HG02943 (cell line): ENCODE measurements around the gene PPOX.

ENCODE experiments used
- ATAC-seq: cut with Tn5 transposase; IDR thresholded peaks from one replicate; pipeline ENCODE4 v1.9.1; 2021; ENCODE audit warnings: mild to moderate bottlenecking, low read depth, moderate library complexity; ENCODE audit not compliant: unreplicated experiment

The PPOX gene

GRCh38 chr1:161196111-161196510 lies 29.9 kb downstream of the PPOX start:
- no peak for ATAC-seq

DNA sequence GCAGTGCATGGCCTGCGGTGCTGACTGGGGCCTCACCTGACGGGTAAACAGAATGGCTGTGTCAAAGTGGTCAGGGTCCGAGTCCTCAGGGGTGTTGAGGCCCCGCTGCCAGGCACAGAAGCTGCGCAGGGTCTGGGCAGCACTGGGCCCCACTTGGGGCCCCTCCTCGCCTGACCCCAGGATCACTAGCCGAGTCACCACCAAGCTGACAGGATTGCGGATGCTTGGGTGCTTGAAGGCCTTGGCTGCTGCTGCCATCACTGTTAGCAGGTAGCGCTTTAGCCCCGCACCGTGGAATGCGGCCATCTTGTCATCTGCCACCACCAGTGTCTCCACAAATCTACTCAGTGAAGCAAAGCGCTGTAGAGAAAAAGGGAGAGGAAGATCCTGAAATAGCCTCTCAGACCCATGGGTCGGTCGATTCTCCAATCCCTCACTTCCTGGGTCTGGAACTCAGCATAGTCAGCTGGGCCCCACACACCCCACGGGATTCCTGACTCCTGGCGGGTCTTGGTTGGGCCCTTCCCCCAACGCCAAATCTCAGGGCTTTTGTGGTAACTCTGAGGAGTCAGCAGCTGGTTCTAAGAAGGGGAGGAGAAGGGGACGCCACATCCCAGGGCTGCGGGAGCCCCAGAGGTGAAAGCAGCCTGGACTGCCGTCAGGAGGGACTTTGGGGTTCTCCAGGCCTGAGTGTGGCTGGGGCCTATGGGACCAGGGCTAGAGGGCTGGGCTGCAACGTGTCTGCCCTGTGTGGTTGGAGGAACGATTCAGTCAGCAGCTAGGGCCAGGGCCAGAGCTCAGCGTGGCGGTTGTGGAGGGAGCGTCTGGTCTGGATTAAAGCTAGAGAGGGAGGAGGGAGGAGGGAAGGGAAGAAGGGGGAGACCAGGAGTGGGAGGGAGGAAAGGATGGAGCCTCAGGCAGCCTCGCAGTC lies 30.6 kb downstream of the PPOX start:
- ATAC-seq = no peak

DNA sequence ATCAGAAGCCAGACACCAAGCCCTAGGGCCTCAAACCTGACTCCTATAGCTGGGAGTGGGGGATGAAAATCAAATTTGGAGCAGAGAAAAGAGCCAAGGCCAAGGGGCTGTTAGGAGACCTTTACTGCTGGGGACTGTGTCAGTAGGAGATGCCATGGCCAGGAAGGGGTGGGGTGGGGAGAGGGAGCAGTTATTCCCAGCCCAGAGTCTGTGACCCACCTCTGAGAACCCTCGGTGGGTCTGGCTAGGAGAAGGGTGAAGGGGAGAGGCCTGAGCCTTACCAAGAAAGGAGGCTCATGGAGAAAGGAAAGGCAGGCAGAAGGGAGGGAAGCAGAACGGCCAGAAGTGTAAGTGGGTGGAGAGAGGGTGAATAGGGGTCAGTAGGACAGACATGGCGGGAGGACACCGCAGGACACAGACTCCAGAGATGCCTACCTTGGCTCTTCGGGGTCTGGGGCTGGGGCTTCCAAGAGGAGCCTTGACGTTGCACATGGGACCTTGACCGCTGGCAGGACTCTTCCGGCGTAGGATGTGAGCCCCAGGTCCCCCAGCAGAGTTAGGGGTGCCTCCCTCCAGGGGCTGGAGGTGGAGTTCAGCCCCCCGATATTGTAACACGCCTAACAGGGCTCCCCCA lies 31.5 kb downstream of the PPOX start:
- no peak for ATAC-seq

- ATAC-seq = no peak
Observed at GRCh38 chr1:161198194-161198896, 32.1 kb downstream of the PPOX start.

- no peak for ATAC-seq
Observed at GRCh38 chr1:161198897-161199431, 32.7 kb downstream of the PPOX start, which contains the start of gene ADAMTS4. ADAMTS4 (minus strand) TSS chr1:161199054; CDS start chr1:161198627, 427 bp downstream.

GRCh38 chr1:161199506-161200139 lies 33.4 kb downstream of the PPOX start:
- ATAC-seq = no peak

DNA sequence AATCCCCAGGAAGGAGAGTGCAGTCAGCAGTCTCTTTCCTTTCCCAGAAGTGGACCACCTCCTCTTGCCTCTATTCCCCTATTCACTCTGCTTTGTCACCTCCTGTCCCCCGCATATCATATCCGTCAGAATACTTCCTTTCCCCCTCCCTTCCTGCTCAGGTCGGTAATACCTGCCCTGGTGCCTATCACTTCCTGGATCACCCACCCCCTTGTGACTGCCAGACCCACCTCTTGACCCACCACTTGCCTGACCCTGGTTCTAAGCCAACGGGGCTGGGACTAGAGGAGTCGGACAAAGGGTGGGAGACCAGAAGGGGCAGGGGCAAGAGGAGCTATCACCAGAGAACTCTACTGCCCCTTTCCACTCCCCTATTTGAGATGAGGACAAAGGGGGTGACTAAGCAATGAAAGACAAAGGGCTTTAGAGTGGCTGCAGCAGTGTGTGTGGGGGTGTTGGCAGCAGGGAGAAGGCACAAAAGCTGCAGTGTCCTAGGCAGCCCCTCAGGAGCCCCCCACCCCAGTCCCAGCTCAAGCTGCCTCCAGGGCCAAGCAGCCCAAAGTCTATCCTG lies 34.3 kb downstream of the PPOX start:
- no peak for ATAC-seq

GRCh38 chr1:161200992-161201835 lies 35.0 kb downstream of the PPOX start:
- ATAC-seq = no peak

DNA sequence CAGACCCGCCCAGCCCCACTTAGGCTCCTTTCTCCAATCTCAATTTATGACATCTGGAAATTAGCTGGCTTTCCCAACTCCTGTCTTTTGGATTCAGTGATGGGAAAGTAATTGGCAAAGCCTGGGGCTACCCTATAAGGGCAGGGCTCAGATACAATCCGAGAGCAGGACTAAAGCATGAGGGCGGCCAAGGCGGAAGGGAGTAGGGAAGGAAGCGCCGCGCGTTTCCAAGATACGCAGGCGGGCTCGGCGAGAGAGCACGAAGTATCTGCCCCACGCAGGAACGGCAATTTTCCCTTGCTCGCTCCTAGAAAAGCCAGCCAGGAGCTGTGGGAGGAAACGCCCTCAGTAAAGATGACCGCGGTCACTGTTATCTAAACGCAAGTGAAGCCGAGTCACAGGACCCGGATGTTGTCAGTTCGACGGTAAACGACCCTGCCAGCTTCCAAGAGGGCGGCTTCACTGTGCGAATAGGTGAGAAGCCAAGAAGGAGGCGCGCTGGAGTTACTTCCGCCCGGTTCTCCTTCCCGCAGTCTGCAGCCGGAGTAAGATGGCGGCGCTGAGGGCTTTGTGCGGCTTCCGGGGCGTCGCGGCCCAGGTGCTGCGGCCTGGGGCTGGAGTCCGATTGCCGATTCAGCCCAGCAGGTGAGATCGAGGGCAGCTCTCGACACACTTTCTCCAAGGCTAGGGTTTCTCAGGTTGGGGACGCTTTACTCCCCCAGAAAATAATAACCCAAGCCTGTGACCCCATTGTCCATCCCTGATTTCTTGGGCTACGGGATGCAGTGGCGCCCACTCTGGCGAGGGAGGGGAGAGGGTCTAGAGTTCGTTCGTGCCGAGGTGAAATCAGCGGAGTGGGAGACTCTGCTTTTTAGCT lies 35.8 kb downstream of the PPOX start, which contains the start of gene NDUFS2:
Gene NDUFS2 (plus strand): TSS at position 532 of the 877 bp plus-strand sequence. CDS start 19 bp downstream, at position 551.
- ATAC-seq = peak; percentile 89

GRCh38 chr1:161206411-161207140 lies 40.4 kb downstream of the PPOX start:
- no peak for ATAC-seq

DNA sequence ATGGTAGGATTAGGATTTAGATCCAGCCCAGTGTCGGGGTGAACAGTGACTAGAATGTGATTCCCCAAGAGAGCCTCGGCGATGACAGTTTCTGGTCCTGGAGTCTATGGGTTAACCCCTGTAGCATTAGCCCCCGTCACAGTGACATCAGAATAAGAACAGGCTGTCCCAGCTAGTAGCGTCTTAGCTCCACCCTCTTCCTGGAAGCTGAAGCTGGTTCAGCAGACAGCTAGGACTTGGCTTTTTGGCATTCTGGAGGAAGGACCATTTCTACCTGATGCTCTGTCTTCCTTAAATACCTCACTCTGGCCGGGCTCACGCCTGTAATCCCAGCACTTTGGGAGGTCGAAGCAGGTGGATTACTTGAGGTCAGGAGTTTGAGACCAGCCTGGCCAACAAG lies 40.9 kb downstream of the PPOX start:
- no peak for ATAC-seq

GRCh38 chr1:161209790-161210409 lies 43.7 kb downstream of the PPOX start:
- no peak for ATAC-seq

GRCh38 chr1:161214369-161214768 lies 48.1 kb downstream of the PPOX start:
- ATAC-seq = no peak

DNA sequence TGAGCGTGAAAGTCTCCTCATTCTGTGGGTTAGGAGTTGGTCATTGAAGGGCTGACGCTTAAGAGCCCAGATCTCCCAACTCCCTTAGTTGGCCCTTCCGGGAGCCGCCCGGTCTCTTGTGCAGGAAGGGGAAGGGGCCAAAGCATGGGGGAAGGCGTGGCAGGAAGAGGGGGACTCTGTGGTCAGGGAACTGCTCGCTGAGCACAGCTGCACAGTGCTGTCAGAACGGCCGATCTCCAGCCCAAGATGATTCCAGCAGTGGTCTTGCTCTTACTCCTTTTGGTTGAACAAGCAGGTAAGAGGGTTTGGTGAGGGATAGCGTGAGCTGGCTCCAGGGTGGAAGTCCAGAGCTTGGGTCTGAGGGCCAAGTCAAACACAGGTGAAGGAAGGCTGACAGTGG lies 48.9 kb downstream of the PPOX start, which contains the start of gene FCER1G:
Gene FCER1G (plus strand): TSS at position 220 of the 400 bp plus-strand sequence. CDS start 27 bp downstream, at position 247.
- no peak for ATAC-seq

DNA sequence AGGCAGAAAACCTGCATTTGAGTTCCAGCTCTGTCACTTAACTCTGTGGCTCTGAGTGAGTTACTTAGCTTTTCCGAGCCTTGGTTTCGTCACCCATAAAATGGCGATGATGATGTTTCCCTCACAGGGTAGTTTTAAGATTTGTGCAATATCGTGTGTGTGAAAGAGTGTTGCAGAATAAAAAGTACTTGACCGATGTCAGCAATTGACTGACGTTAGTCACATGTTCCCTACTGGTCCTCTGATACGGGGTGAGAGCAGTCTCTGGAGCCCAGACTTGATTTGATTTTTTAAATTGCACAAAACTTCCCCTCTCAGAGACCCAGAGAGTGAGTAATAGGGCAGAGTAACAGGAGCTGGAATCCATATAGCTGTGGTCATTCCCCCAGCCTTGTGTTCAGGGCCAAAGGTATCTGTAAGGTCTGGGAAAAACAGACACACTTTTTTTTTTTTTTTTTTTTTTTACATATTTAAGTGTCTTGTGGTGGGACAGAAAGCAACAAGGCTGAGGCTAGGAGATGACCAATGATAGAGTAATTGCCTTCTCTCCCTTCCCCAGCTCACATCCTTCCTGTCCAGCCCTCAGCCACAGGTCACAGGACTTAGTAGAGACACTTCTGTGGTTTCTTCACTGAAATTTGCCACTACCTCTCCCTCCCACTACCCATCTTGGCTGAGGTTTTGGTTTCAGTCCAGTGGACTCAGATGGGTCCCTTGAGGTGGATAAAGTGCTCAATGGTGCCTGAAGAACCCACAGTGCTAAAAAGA lies 50.9 kb downstream of the PPOX start:
- ATAC-seq = peak; percentile 74

DNA sequence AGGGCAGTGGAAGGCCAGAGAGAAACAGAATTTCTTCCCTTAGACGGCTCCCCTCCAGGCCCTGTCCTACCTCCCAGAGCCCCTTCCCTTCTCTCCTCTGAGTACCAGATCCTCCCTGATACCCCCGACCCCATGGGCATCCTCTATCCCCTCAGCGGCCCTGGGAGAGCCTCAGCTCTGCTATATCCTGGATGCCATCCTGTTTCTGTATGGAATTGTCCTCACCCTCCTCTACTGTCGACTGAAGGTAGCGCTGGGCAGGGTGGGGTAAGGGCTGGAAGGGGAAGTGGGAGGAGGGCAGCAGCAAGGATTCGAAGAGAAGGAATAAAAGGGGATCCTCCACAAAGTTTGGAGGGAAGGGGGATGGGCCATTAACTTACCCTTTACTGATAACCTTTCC lies 51.6 kb downstream of the PPOX start:
- no peak for ATAC-seq
